Measurements from ENCODE around the gene ZCCHC4. TPM values are rescaled to one million over a fixed set of nuclear protein-coding genes. Genes with fewer than 3 reads are reported as not detected.

Gene ZCCHC4
- 11.3 and 11.5 TPM in 2 replicates for total RNA-seq
- long read RNA-seq, transcript ZCCHC4-201 (13 exons, 2,785 nt): major isoform, 23 of 46 reads
- long read RNA-seq, partial matches to known transcripts: 14 of 46 reads
- long read RNA-seq, other reads (novel, unspliced or antisense): 8 of 46 reads

GRCh38 chr4:25312496-25313200 lies at the start of gene ZCCHC4:
ZCCHC4 (plus strand) TSS chr4:25312774; CDS start chr4:25312810, 36 bp downstream.
- TF ChIP-seq, protein P1, sequence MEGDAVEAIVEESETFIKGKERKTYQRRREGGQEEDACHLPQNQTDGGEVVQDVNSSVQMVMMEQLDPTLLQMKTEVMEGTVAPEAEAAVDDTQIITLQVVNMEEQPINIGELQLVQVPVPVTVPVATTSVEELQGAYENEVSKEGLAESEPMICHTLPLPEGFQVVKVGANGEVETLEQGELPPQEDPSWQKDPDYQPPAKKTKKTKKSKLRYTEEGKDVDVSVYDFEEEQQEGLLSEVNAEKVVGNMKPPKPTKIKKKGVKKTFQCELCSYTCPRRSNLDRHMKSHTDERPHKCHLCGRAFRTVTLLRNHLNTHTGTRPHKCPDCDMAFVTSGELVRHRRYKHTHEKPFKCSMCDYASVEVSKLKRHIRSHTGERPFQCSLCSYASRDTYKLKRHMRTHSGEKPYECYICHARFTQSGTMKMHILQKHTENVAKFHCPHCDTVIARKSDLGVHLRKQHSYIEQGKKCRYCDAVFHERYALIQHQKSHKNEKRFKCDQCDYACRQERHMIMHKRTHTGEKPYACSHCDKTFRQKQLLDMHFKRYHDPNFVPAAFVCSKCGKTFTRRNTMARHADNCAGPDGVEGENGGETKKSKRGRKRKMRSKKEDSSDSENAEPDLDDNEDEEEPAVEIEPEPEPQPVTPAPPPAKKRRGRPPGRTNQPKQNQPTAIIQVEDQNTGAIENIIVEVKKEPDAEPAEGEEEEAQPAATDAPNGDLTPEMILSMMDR (conservative IDR thresholded peaks at IDR 0.05): peak; percentile 100

DNA sequence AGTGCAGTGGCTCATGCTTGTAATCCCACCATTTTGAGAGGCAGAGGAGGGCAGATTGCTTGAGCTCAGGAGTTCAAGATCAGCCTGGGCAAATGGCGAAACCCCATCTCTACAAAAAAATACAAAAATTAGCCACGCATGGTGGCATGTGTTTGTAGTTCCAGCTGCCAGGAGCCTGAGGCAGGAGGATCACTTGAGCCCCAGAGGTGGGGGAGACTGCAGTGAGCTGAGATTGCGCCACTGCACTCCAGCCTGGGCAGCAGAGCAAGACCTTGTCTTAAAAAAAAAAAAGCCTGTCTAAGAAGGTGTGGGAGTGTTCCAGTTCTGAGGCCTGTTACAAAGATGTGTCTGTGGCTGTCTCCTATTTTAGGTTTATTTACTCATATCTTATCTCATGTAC lies 40.7 kb upstream of the ZCCHC4 start:
- H3K27ac Mint-ChIP-seq (ENCODE audit: unreplicated experiment): no peak overlapping the region
- no peaks in the 10 kb centered on the region for H3K4me1 Mint-ChIP-seq
- peaks cover 6% of the 10 kb centered on the region for H3K36me3 Mint-ChIP-seq (ENCODE audit: low read depth)
- H3K9me3 Mint-ChIP-seq: no peaks in the 10 kb centered on the region
- no peaks in the 10 kb centered on the region for H3K27me3 Mint-ChIP-seq (ENCODE audit: low read depth)
- TF ChIP-seq, protein P1 (conservative IDR thresholded peaks at IDR 0.05): no peak
- H3K4me3 Mint-ChIP-seq: no peak overlapping the region
- DNase-seq (ENCODE audit: low read depth, low spot score): no peak

More at GRCh38 chr4:25312496-25313200, at the start of gene ZCCHC4:
- H3K27ac Mint-ChIP-seq (ENCODE audit: unreplicated experiment): peak within 1 kb of the TSS; percentile 100
- H3K4me1 Mint-ChIP-seq: peaks cover 19% of the 10 kb centered on the region
- H3K36me3 Mint-ChIP-seq (ENCODE audit: low read depth): no peaks in the 10 kb centered on the region
- H3K27me3 Mint-ChIP-seq (ENCODE audit: low read depth): no peaks in the 10 kb centered on the region
- H3K4me3 Mint-ChIP-seq: peak within 1 kb of the TSS; percentile 100
- DNase-seq (ENCODE audit: low read depth, low spot score): peak; percentile 88
- no peaks in the 10 kb centered on the region for H3K9me3 Mint-ChIP-seq

DNA sequence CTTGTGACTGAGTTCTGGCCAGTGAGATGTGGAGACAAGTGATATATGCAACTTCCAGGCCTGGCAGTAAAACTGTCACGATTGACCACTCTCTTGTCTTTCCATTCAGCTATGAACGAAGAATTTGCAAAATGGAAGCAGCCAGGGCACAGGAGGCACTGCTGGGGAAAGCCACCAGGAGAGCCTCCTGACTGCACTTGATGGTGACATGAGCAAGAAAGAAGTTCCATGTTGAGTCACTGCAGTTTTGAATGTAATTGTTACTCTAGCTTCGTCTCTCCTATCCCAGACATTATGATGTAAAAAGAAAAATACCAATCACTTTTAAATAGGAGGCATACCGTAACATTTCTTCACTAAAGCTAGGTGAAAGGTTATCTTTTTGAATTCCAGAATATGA lies 32.4 kb upstream of the ZCCHC4 start:
- Mint-ChIP-seq H3K36me3 (ENCODE audit: low read depth) (no peaks in the 10 kb centered on the region), H3K4me1 (no peaks in the 10 kb centered on the region), H3K9me3 (no peaks in the 10 kb centered on the region), H3K27me3 (ENCODE audit: low read depth) (peaks cover 2% of the 10 kb centered on the region), H3K4me3 (no peak overlapping the region), H3K27ac (ENCODE audit: unreplicated experiment) (no peak overlapping the region)
- TF ChIP-seq, protein P1 (conservative IDR thresholded peaks at IDR 0.05): no peak
- DNase-seq (ENCODE audit: low read depth, low spot score): no peak

- H3K27ac Mint-ChIP-seq (ENCODE audit: unreplicated experiment): no peak overlapping the region
Observed at GRCh38 chr4:25283948-25284347, 28.6 kb upstream of the ZCCHC4 start.

GRCh38 chr4:25284466-25284865 lies 28.1 kb upstream of the ZCCHC4 start:
- H3K9me3 Mint-ChIP-seq: peaks cover 6% of the 10 kb centered on the region
- H3K4me3 Mint-ChIP-seq: no peak overlapping the region
- TF ChIP-seq, protein P1 (conservative IDR thresholded peaks at IDR 0.05): no peak
- no peaks in the 10 kb centered on the region for H3K4me1 Mint-ChIP-seq
- H3K27ac Mint-ChIP-seq (ENCODE audit: unreplicated experiment): peak overlapping the region; percentile 51
- peaks cover 16% of the 10 kb centered on the region for H3K27me3 Mint-ChIP-seq (ENCODE audit: low read depth)
- no peak for DNase-seq (ENCODE audit: low read depth, low spot score)
- peaks cover 3% of the 10 kb centered on the region for H3K36me3 Mint-ChIP-seq (ENCODE audit: low read depth)

More at GRCh38 chr4:25283948-25284347, 28.6 kb upstream of the ZCCHC4 start:
- no peak for DNase-seq (ENCODE audit: low read depth, low spot score)
- H3K4me3 Mint-ChIP-seq: no peak overlapping the region
- H3K4me1 Mint-ChIP-seq: no peaks in the 10 kb centered on the region
- TF ChIP-seq, protein P1 (conservative IDR thresholded peaks at IDR 0.05): no peak
- H3K27me3 Mint-ChIP-seq (ENCODE audit: low read depth): peaks cover 16% of the 10 kb centered on the region
- peaks cover 6% of the 10 kb centered on the region for H3K9me3 Mint-ChIP-seq
- H3K36me3 Mint-ChIP-seq (ENCODE audit: low read depth): peaks cover 3% of the 10 kb centered on the region
